SK-N-SH (cell line): ENCODE measurements around the gene TMEM245. TPM values are rescaled to one million over a fixed set of nuclear protein-coding genes. Genes with fewer than 3 reads are reported as not detected.

Experiments used
- CTCF ChIA-PET: fragments of 300-600, 350-600 bp; formaldehyde crosslinking; extraction: SDS; loops from one replicate; lab custom pipeline; 2021; lab: Yijun Ruan, JAX
- POLR2A ChIA-PET: fragments of 350-600 bp; sonication (Branson Sonifier 250); formaldehyde crosslinking; extraction: SDS; loops from one replicate; lab custom pipeline; 2020; ENCODE audit warnings: antibody characterized with exemption, inconsistent platforms; lab: Yijun Ruan, JAX
- DNase-seq: peaks from one replicate; pipeline ENCODE4 v3.0.0; 2012
- H2AFZ ChIP-seq: fragments of 200-600 bp; sonication (generic); 2 replicates; pipeline ENCODE4 v1.8.1; 2016; ENCODE audit warnings: antibody characterized with exemption, mild to moderate bottlenecking, low read depth
- H3F3A ChIP-seq: fragments of 200-600 bp; sonication (generic); replicated peaks from 2 replicates; pipeline ENCODE3; 2016; ENCODE audit warnings: antibody characterized with exemption, mild to moderate bottlenecking; ENCODE audit not compliant: insufficient read depth
- H3K27ac ChIP-seq, 2 experiments: fragments of 200-500 bp in 1 of 2; fragments of 200-600 bp in 1 of 2; sonication (Bioruptor generic) in 1 of 2; sonication (generic), shearing (Covaris generic) in 1 of 2; 2 replicates each; pipeline versions ENCODE4 v1.5.1 to v1.6.1; 2014 to 2016; ENCODE audit warnings: low read depth in 2 of 2, inconsistent platforms in 1 of 2, low read length in 1 of 2, mild to moderate bottlenecking in 1 of 2, mixed read lengths in 1 of 2
- H3K27me3 ChIP-seq: fragments of 200-600 bp; sonication (generic), shearing (Covaris generic); 2 replicates; pipeline ENCODE4 v1.6.1; 2016; ENCODE audit warnings: mixed run types; ENCODE audit not compliant: insufficient read depth
- H3K36me3 ChIP-seq, 2 experiments: fragments of 200-500 bp in 1 of 2; fragments of 200-600 bp in 1 of 2; sonication (Bioruptor generic) in 1 of 2; sonication (generic) in 1 of 2; replicated peaks in 1 of 2; 2 replicates each; pipeline versions ENCODE3 to v1.5.1; 2014 to 2016; ENCODE audit warnings: low read length in 1 of 2, mild to moderate bottlenecking in 1 of 2; ENCODE audit not compliant: insufficient read depth in 2 of 2, control insufficient read depth in 1 of 2
- H3K4me1 ChIP-seq, 2 experiments: fragments of 200-500 bp in 1 of 2; fragments of 200-600 bp in 1 of 2; sonication (Bioruptor generic) in 1 of 2; sonication (generic), shearing (Covaris generic) in 1 of 2; 2 replicates each; pipeline versions ENCODE4 v1.5.1 to v1.6.1; 2014 to 2016; ENCODE audit warnings: low read depth in 1 of 2, low read length in 1 of 2, mixed run types in 1 of 2; ENCODE audit not compliant: insufficient read depth in 2 of 2, control insufficient read depth in 1 of 2
- H3K4me2 ChIP-seq: fragments of 200-600 bp; sonication (generic), shearing (Covaris generic); 2 replicates; pipeline ENCODE4 v1.6.1; 2017; ENCODE audit warnings: mixed run types
- H3K4me3 ChIP-seq, 2 experiments: fragments of 200-500 bp in 1 of 2; fragments of 200-600 bp in 1 of 2; sonication (Bioruptor generic) in 1 of 2; sonication (generic), shearing (Covaris generic) in 1 of 2; 2 replicates each; pipeline versions ENCODE4 v1.5.1 to v1.8.1; 2014 to 2016; ENCODE audit warnings: low read depth in 2 of 2, inconsistent platforms in 1 of 2, low read length in 1 of 2, mild to moderate bottlenecking in 1 of 2, mixed read lengths in 1 of 2, moderate library complexity in 1 of 2
- H3K79me2 ChIP-seq: fragments of 200-600 bp; sonication (generic); 2 replicates; pipeline ENCODE4 v1.8.1; 2017; ENCODE audit warnings: mild to moderate bottlenecking; ENCODE audit not compliant: insufficient read depth
- H3K9ac ChIP-seq: fragments of 200-600 bp; sonication (generic); 2 replicates; pipeline ENCODE4 v1.6.1; 2017; ENCODE audit warnings: mixed run types
- H3K9me2 ChIP-seq: fragments of 200-600 bp; sonication (generic); 2 replicates; pipeline ENCODE4 v1.6.1; 2017; ENCODE audit warnings: mixed run types
- H3K9me3 ChIP-seq: fragments of 200-600 bp; sonication (generic); 2 replicates; pipeline ENCODE4 v1.6.1; 2017; ENCODE audit warnings: mixed run types, mild to moderate bottlenecking, moderate library complexity
- H4K20me1 ChIP-seq: fragments of 200-600 bp; sonication (generic); 2 replicates; pipeline ENCODE4 v1.6.1; 2017; ENCODE audit warnings: mild to moderate bottlenecking, mixed run types; ENCODE audit not compliant: insufficient read depth
- EZH2phosphoT487 ChIP-seq: fragments of 200-600 bp; sonication (generic); IDR thresholded peaks from 2 replicates; pipeline ENCODE4 v1.6.1; 2017; ENCODE audit warnings: low read depth, mixed run types, mild to moderate bottlenecking, antibody characterized with exemption, moderate library complexity, borderline replicate concordance
- FOSL2 ChIP-seq: IDR thresholded peaks from 2 replicates; pipeline ENCODE4 v1.4.0; 2012; ENCODE audit warnings: low read depth, mild to moderate bottlenecking, moderate library complexity, borderline replicate concordance
- FOXM1 ChIP-seq: IDR thresholded peaks from 2 replicates; pipeline ENCODE4 v1.4.0; 2012; ENCODE audit warnings: low read depth, mild to moderate bottlenecking
- JUND ChIP-seq: IDR thresholded peaks from 2 replicates; pipeline ENCODE4 v1.4.0; 2012
- MXI1 ChIP-seq: IDR thresholded peaks from 2 replicates; pipeline ENCODE4 v1.6.1; 2012; ENCODE audit warnings: mild to moderate bottlenecking, low read depth, low read length, improper control_type of control experiment
- NRF1 ChIP-seq: IDR thresholded peaks from 2 replicates; pipeline ENCODE4 v1.6.1; 2012; ENCODE audit warnings: low read depth, mild to moderate bottlenecking, low read length
- PBX3 ChIP-seq: IDR thresholded peaks from 2 replicates; pipeline ENCODE4; 2012
- POLR2AphosphoS5 ChIP-seq: IDR thresholded peaks from 2 replicates; pipeline ENCODE4 v1.6.1; 2012; ENCODE audit warnings: low read depth, low read length
- RAD21 ChIP-seq: IDR thresholded peaks from 2 replicates; pipeline ENCODE4 v1.6.1; 2012; ENCODE audit warnings: mild to moderate bottlenecking, low read length
- RFX5 ChIP-seq: IDR thresholded peaks from 2 replicates; pipeline ENCODE4 v1.6.1; 2012; ENCODE audit warnings: mild to moderate bottlenecking, improper control_type of control experiment, low read length
- RXRA ChIP-seq: IDR thresholded peaks from 2 replicates; pipeline ENCODE4 v1.4.0; 2012; ENCODE audit warnings: low read depth, mild to moderate bottlenecking, borderline replicate concordance
- SIN3A ChIP-seq: IDR thresholded peaks from 2 replicates; pipeline ENCODE4 v1.6.1; 2012; ENCODE audit warnings: low read depth, mild to moderate bottlenecking, low read length, moderate library complexity, borderline replicate concordance
- SMC3 ChIP-seq: IDR thresholded peaks from 2 replicates; pipeline ENCODE4 v1.6.1; 2012; ENCODE audit warnings: low read depth, low read length, improper control_type of control experiment
- WGBS: methylation state at CpG from one replicate; pipeline ENCODE4 v1.1.6; 2017; ENCODE audit warnings: low lambda C conversion rate; 5-methylcytosine and 5-hydroxymethylcytosine counted together
- polyA plus RNA-seq, 3 experiments: library from polyadenylated mRNA; depleted of rRNA; stranded (reverse); fragments of >200 nt; gene quantifications; 2 replicates each; pipeline ENCODE4 v1.2.3, GENCODE V29; 2012

TMEM245 gene
- polyA plus RNA-seq, 1 of the 3 experiments (the other 2 are of a cell fraction) = 17.5 TPM

- H3K9me2 ChIP-seq = no peaks in the 10 kb centered on the region
- no peaks in the 10 kb centered on the region for H3K79me2 ChIP-seq
- H3K4me1 ChIP-seq = peaks cover 0 to 10% of the 10 kb centered on the region in 2 experiments; a peak in 1 of 4 replicates
- H3K27me3 ChIP-seq = 0 out of 2 replicates have a peak, but pooled peaks cover 5% of the 10 kb centered on the region
- no peak overlapping the region for H3K4me2 ChIP-seq
- H4K20me1 ChIP-seq = no peaks in the 10 kb centered on the region
- 0 out of 4 replicates have a peak overlapping the region, but pooled peaks of 1 of the 2 experiments have one; percentile 48 for H3K4me3 ChIP-seq
- no peak overlapping the region for H3K27ac ChIP-seq
- CTCF ChIA-PET = interaction anchor here (1.0 to 2.2 kb wide), 3 partner anchors 8 to 25 kb away, joined by 3 to 5 read pairs (median 4); no protein-coding TSS in a partner anchor
- WGBS = 96% methylated on average over 5 of the region's 5 CpGs
- no peaks in the 10 kb centered on the region for H3F3A ChIP-seq
- peak; percentile 20 for DNase-seq
- no peak overlapping the region for H3K9ac ChIP-seq
- no peaks in the 10 kb centered on the region for H3K9me3 ChIP-seq
- POLR2A ChIA-PET = no interaction called here
- H3K36me3 ChIP-seq = no peaks in the 10 kb centered on the region
- TF ChIP-seq SIN3A (no peak), NRF1 (no peak), EZH2phosphoT487 (no peak), POLR2AphosphoS5 (no peak), SMC3 (no peak), FOXM1 (no peak), RAD21 (no peak), JUND (no peak), FOSL2 (no peak), MXI1 (no peak), PBX3 (no peak), RXRA (no peak)
- H2AFZ ChIP-seq = no peak overlapping the region; the same call in 1 of the 2 replicates
Observed at GRCh38 chr9:109167716-109168115, 48.0 kb upstream of the TMEM245 start.

- Histone ChIP-seq H3K9me2 (no peaks in the 10 kb centered on the region), H2AFZ (peak within 1 kb of the TSS; percentile 85; the same call in 1 of the 2 replicates), H3K4me2 (peak within 1 kb of the TSS; percentile 61), H3K27ac (no peak within 1 kb of the TSS), H3F3A (no peaks in the 10 kb centered on the region), H4K20me1 (no peaks in the 10 kb centered on the region), H3K27me3 (0 out of 2 replicates have a peak, but pooled peaks cover 5% of the 10 kb centered on the region), H3K4me3 (peak within 1 kb of the TSS; percentile 48 to 56; a peak in 3 of 4 replicates), H3K9me3 (no peaks in the 10 kb centered on the region), H3K4me1 (peaks cover 0 to 10% of the 10 kb centered on the region in 2 experiments; a peak in 1 of 4 replicates), H3K36me3 (no peaks in the 10 kb centered on the region), H3K9ac (no peak within 1 kb of the TSS), H3K79me2 (no peaks in the 10 kb centered on the region)
- 22% methylated on average over 65 of the region's 86 CpGs for WGBS
- no peak for TF ChIP-seq SIN3A
- peak; percentile 60 for TF ChIP-seq NRF1
- TF ChIP-seq RFX5 = no peak
- peak; percentile 91 for DNase-seq
- ChIA-PET POLR2A (no interaction called here), CTCF (interaction anchor here (1.0 to 2.2 kb wide), 3 partner anchors 11 to 25 kb away, joined by 3 to 6 read pairs (median 5); no protein-coding TSS in a partner anchor)
Observed at GRCh38 chr9:109166771-109167601, 47.2 kb upstream of the TMEM245 start, which contains the start of gene FRRS1L. Gene FRRS1L, minus strand, starts transcription at chr9:109167249. Its CDS starts 111 bp downstream, at chr9:109167138.
